Hepatocyte (in vitro differentiated cells): ENCODE measurements around the gene KRTAP10-8. TPM values are rescaled to one million over a fixed set of nuclear protein-coding genes. Genes with fewer than 3 reads are reported as not detected.
"Not testable (repeated sequence)": the region's sequence is repeated elsewhere in the genome, so short reads cannot be mapped to it uniquely, and the experiment has no call there.

Experiments used
- DNase-seq: peaks from one replicate; pipeline ENCODE4 v3.0.0-alpha.2; 2016; ENCODE audit warnings: low spot score
- H2AFZ ChIP-seq: fragments of 200-600 bp; sonication (generic); 2 replicates; pipeline ENCODE4 v1.6.0; 2016; ENCODE audit warnings: antibody characterized with exemption, mild to moderate bottlenecking
- H3K27ac ChIP-seq: fragments of 200-600 bp; sonication (generic); 2 replicates; pipeline ENCODE4 v1.5.1; 2016; ENCODE audit warnings: mild to moderate bottlenecking
- H3K27me3 ChIP-seq: fragments of 200-600 bp; sonication (generic); 2 replicates; pipeline ENCODE4 v1.6.1; 2016
- H3K36me3 ChIP-seq: fragments of 200-600 bp; sonication (generic); replicated peaks from 2 replicates; pipeline ENCODE4 v1.5.1; 2016; ENCODE audit warnings: low read depth; ENCODE audit not compliant: insufficient read depth
- H3K4me1 ChIP-seq: fragments of 200-600 bp; sonication (generic); 2 replicates; pipeline ENCODE4 v1.5.1; 2016; ENCODE audit warnings: mild to moderate bottlenecking, moderate library complexity; ENCODE audit not compliant: insufficient read depth
- H3K4me2 ChIP-seq: fragments of 200-600 bp; sonication (generic); 2 replicates; pipeline ENCODE4 v1.6.0; 2016
- H3K4me3 ChIP-seq: fragments of 200-600 bp; sonication (generic); 2 replicates; pipeline ENCODE4 v1.5.1; 2016; ENCODE audit warnings: mild to moderate bottlenecking
- H3K79me2 ChIP-seq: fragments of 200-600 bp; sonication (generic); 2 replicates; pipeline ENCODE4 v1.6.0; 2017; ENCODE audit warnings: mild to moderate bottlenecking
- H3K9me2 ChIP-seq: fragments of 200-600 bp; sonication (generic); replicated peaks from 2 replicates; pipeline ENCODE4 v1.6.0; 2017; ENCODE audit warnings: mild to moderate bottlenecking; ENCODE audit not compliant: insufficient read depth
- H3K9me3 ChIP-seq: fragments of 200-600 bp; sonication (generic); 2 replicates; pipeline ENCODE4 v1.5.1; 2016; ENCODE audit warnings: low read depth, mild to moderate bottlenecking
- H4K20me1 ChIP-seq: fragments of 200-600 bp; sonication (generic); 2 replicates; pipeline ENCODE4 v1.6.0; 2016; ENCODE audit warnings: mild to moderate bottlenecking; ENCODE audit not compliant: insufficient read depth, poor library complexity, severe bottlenecking
- EZH2 ChIP-seq: fragments of 200-600 bp; sonication (generic); IDR thresholded peaks from 2 replicates; pipeline ENCODE4 v1.6.1; 2016; ENCODE audit warnings: antibody characterized with exemption, mild to moderate bottlenecking, borderline replicate concordance
- EZH2phosphoT487 ChIP-seq: fragments of 200-600 bp; sonication (generic); IDR thresholded peaks from one replicate; pipeline ENCODE4 v1.6.1; 2018; ENCODE audit warnings: antibody characterized with exemption, mild to moderate bottlenecking, low read depth, moderate library complexity; ENCODE audit not compliant: unreplicated experiment, severe bottlenecking
- WGBS: methylation state at CpG from one replicate; pipeline ENCODE4 v1.1.6; 2016; ENCODE audit warnings: low lambda C conversion rate; ENCODE audit errors: missing lambda C conversion rate; 5-methylcytosine and 5-hydroxymethylcytosine counted together
- polyA plus RNA-seq: library from polyadenylated mRNA; unstranded; fragments of >200 nt; fragmentation: Nextera tagmentation; extraction: Ambion mirVana; gene quantifications from 2 replicates; pipeline ENCODE4 v1.2.1, GENCODE V29; 2016
- total RNA-seq: library from RNA; depleted of rRNA; stranded (reverse); fragments of >200 nt; gene quantifications from 2 replicates; pipeline ENCODE4 v1.2.3, GENCODE V29; 2014
- TF ChIP-seq, protein P1 (sequence below): fragments of 200-600 bp; sonication (generic); IDR thresholded peaks from 2 replicates; pipeline ENCODE4 v1.5.1; 2016; ENCODE audit warnings: antibody characterized with exemption, mild to moderate bottlenecking; ENCODE audit not compliant: poor library complexity

Gene KRTAP10-8
- total and polyA plus RNA-seq, 2 experiments from 2014 or later: not detected

DNA sequence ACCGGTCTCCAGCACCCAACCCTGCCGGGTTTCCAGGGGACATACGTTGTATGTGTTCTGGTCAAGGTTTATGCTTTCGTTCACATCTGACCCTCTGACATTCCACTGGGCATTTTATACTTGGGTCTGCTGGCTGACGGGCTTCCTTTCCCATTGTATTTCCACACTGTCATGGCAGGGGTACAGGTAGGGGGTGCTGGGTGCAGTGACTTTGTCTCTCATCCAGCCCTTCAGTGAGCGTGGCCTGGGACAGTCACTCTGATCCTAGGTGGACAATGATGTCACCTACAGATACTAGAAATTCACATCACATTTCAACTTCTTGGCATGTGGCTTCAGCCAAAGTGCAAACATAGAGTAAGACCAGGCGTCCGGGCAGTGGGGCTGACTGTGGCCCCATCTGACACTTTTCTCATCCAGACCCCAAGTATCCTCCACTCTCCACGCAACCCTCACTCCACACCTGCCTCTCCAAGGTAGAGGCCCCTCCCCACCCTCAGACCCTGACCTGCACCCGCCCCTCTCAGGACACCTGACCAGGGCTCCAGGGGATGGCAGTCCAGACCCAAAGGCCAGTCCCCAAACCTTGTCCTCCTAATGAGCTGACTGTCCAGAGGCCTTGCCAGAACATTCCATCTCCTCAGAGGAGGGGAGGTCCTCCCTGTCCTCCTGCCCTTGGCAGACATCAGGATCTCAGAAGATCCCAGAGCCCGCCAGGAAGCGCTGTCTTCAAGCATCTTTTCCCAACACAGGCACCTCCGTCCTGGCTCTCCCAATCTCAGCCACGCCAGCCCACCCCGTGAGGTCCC lies 24.5 kb downstream of the KRTAP10-8 start:
- no peaks in the 10 kb centered on the region for H3K27me3 ChIP-seq
- no peaks in the 10 kb centered on the region for H3K9me3 ChIP-seq
- H3K27ac ChIP-seq: no peak overlapping the region
- H3K4me2 ChIP-seq: no peak overlapping the region
- no peaks in the 10 kb centered on the region for H3K79me2 ChIP-seq
- H3K36me3 ChIP-seq: no peaks in the 10 kb centered on the region
- no peak overlapping the region for H3K4me3 ChIP-seq
- H3K4me1 ChIP-seq: no peaks in the 10 kb centered on the region
- H4K20me1 ChIP-seq: no peaks in the 10 kb centered on the region
- WGBS: 90% methylated on average over 15 of the region's 15 CpGs
- H3K9me2 ChIP-seq: no peaks in the 10 kb centered on the region
- TF ChIP-seq EZH2phosphoT487 (no peak), EZH2 (no peak)
- TF ChIP-seq, protein P1, sequence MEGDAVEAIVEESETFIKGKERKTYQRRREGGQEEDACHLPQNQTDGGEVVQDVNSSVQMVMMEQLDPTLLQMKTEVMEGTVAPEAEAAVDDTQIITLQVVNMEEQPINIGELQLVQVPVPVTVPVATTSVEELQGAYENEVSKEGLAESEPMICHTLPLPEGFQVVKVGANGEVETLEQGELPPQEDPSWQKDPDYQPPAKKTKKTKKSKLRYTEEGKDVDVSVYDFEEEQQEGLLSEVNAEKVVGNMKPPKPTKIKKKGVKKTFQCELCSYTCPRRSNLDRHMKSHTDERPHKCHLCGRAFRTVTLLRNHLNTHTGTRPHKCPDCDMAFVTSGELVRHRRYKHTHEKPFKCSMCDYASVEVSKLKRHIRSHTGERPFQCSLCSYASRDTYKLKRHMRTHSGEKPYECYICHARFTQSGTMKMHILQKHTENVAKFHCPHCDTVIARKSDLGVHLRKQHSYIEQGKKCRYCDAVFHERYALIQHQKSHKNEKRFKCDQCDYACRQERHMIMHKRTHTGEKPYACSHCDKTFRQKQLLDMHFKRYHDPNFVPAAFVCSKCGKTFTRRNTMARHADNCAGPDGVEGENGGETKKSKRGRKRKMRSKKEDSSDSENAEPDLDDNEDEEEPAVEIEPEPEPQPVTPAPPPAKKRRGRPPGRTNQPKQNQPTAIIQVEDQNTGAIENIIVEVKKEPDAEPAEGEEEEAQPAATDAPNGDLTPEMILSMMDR: no peak
- DNase-seq: no peak
- no peak overlapping the region for H2AFZ ChIP-seq

DNA sequence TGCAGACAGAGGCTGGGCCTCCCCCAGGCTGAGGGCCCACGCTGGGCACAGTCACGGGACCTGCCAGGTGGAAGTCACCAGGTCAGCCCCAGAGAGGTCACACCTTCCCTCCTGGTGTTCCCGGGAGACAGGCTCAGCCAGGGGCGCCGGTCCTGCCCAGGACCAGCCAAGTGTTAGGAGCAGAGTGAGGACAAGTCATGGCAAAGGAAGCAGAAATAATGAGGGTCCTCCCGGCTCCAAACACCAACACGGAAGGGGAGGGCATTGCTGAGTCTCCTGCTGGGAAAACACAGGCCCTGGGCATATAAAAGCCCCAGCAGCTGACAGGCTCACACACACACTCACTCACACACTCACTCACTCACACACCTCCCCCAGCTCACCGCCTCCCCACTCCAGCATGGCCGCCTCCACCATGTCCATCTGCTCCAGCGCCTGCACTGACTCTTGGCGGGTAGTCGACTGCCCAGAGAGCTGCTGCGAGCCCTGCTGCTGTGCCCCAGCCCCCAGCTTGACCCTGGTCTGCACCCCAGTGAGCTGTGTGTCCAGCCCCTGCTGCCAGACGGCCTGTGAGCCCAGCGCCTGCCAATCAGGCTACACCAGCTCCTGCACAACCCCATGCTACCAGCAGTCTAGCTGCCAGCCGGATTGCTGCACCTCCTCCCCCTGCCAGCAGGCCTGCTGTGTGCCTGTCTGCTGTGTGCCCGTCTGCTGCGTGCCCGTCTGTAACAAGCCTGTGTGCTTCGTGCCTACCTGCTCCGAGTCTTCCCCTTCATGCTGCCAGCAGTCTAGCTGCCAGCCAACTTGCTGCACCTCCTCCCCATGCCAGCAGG lies 25.4 kb downstream of the KRTAP10-8 start, which contains the start of gene KRTAP10-10:
KRTAP10-10 (plus strand) TSS at position 339 of the 833 bp plus-strand sequence; CDS start at position 401, 62 bp downstream.
- Histone ChIP-seq H3K79me2 (no peaks in the 10 kb centered on the region), H3K4me2 (no peak within 1 kb of the TSS), H3K36me3 (no peaks in the 10 kb centered on the region), H3K4me1 (no peaks in the 10 kb centered on the region), H3K27ac (no peak within 1 kb of the TSS), H4K20me1 (no peaks in the 10 kb centered on the region), H3K9me2 (no peaks in the 10 kb centered on the region), H3K27me3 (no peaks in the 10 kb centered on the region), H2AFZ (no peak within 1 kb of the TSS), H3K9me3 (no peaks in the 10 kb centered on the region), H3K4me3 (no peak within 1 kb of the TSS)
- TF ChIP-seq, protein P1: no peak
- no peak for TF ChIP-seq EZH2phosphoT487
- no peak for TF ChIP-seq EZH2
- no peak for DNase-seq
- 83% methylated on average over 19 of the region's 21 CpGs for WGBS

DNA sequence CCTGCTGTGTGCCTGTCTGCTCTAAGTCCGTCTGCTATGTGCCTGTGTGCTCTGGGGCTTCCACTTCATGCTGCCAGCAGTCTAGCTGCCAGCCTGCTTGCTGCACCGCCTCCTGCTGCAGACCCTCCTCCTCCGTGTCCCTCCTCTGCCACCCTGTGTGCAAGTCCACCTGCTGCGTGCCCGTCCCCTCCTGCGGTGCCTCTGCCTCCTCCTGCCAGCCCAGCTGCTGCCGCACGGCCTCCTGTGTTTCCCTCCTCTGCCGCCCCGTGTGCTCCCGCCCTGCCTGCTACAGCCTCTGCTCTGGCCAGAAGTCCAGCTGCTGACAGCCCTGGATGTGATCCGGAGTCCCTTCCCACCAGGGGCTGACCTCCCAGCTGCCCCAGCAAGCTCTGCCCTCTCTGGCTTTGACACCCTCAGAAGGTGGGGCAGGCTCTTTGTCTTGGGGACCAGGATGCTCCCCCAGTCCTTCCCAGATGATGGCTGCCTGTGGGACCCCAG lies 26.0 kb downstream of the KRTAP10-8 start:
- not testable (repeated sequence) for H4K20me1 ChIP-seq, H3K9me3 ChIP-seq, H3K4me3 ChIP-seq, H3K36me3 ChIP-seq, H3K27me3 ChIP-seq, H3K4me1 ChIP-seq, H3K4me2 ChIP-seq, H3K27ac ChIP-seq, H3K9me2 ChIP-seq, H3K79me2 ChIP-seq, DNase-seq, H2AFZ ChIP-seq
- 82% methylated on average over 11 of the region's 12 CpGs for WGBS

DNA sequence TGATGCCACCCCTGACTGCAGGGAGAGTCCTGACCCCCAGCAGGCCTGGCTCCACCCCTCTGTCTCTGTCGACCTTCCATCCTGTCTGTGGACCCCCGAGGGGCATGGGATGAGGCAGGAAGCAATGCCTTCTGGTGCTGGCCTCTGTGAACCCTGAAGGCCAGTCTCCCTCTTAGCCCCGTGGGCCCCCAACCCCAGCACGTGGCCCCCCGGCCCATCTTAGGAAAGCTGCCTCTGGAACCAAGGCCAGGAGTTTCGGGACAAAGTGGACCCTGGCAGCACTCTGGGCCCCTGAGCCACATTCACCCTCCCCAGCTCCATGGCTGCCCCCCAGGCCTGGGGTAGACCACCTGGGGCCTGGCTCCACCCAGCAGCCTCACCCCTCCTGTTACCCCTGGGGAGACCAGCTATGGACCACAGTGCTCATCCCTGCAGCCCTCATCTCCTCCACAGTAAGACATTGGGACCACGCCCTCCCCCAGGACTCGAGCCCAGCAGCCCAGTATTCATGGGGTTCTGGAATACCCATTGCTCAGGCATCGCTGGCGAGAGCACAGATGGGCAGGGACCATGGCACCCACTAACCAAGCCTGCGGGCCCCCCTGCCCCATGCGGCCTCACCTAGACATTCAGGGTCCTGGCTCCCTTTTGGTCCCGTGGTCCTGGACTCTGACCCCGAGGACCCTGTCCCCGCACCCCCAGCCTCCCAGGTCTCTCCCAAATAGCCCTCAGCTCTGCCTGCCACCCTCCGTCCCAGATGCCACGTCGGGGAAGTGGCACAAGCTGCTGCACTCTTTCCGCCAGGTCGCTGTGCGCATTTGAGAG lies 26.8 kb downstream of the KRTAP10-8 start:
- H3K79me2 ChIP-seq, H3K27me3 ChIP-seq, H3K27ac ChIP-seq, H3K4me3 ChIP-seq, H4K20me1 ChIP-seq, H3K36me3 ChIP-seq, DNase-seq, H3K4me2 ChIP-seq, H3K9me2 ChIP-seq, H3K4me1 ChIP-seq, H3K9me3 ChIP-seq, H2AFZ ChIP-seq: not testable (repeated sequence)
- WGBS: 87% methylated on average over 20 of the region's 21 CpGs
